GM10847 (cell line): Measurements from ENCODE around the gene OR51V1.

Source experiments
- POLR2A ChIP-seq: IDR thresholded peaks from 2 replicates; pipeline ENCODE4 v1.6.1; 2011; ENCODE audit not compliant: insufficient read length; ENCODE audit errors: extremely low read depth

Gene OR51V1

DNA sequence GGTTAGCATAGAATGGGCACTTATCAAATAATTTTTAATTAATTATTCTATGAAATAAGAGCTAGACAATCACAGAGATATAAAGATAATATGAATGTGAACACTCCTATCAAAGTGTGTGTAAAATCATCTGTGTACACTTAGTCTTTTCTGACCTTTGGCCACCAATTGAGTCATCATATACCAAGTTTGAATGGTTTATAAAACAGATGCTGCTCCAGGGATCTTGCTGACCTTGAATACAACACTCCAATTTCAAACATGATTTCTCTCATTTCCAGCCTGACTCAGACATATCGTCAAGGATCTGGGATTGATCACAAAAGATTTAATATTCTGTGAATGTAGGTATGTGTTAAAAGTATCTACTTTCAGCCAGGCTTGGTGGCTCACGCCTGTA, 2.9 kb upstream of the OR51V1 start:
- no peak for TF ChIP-seq POLR2A

- no peak for TF ChIP-seq POLR2A
Observed at GRCh38 chr11:5198285-5198684, 2.2 kb downstream of the OR51V1 start.

DNA sequence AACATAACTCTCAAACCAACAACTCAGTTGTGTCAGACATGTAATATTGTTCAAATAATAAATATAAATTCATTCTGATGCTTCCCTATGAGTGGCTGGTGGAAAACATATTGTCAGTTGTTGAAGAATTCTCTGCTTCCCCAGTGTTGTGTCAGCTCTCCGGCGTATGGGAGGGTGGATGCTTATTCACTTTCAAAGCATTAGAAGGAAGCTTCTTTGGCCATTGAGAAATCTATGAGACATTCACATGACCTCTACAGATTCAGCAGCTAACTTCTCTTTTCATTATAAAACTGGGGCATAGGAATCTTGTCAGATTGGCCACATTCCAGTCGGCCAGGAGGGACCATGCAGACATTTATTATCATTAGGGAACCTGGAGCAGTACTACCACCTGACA, 2.9 kb downstream of the OR51V1 start:
- TF ChIP-seq POLR2A, result no peak

- TF ChIP-seq POLR2A, result no peak
Observed at GRCh38 chr11:5196731-5197130, 3.8 kb downstream of the OR51V1 start.

GRCh38 chr11:5196067-5196466, 4.4 kb downstream of the OR51V1 start:
- no peak for TF ChIP-seq POLR2A

DNA sequence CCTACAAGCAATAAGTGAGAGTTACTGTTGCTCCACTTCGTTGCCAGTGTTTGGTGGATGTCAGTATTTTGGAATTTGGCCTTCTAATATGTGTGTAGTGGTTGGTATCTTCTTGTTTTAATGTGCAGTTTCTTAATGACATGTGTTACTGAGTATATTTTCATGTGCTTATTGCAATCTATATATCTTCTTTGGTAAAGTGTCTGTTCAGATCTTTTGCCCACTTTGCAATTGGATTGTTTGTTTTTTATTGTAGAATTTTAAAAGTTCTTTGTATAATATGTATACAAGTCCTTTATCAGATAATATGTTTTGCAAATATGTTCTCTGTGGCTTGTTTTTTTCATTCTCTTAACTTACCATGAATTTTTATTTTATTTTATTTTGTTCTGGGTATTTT, 7.7 kb downstream of the OR51V1 start:
- no peak for TF ChIP-seq POLR2A

DNA sequence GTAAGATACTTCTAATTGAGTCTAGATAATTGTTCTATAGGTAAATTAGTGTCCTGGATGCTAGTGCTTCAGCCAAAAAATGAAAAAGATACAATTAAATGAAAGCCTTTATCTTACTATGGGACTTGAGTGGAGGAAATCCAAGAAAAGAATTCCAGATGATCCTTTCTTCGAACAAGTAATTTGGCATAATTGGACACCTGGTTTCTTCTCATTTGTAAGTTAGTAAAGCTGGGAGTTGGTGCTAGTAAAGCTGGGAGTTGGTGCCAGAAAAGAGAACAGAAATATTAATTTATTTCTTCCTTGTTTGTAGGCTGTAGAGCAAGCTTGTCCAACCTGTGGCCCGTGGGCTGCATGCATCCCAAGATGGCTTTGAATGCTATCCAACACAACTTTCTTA, 12.3 kb downstream of the OR51V1 start:
- TF ChIP-seq POLR2A, result no peak

DNA sequence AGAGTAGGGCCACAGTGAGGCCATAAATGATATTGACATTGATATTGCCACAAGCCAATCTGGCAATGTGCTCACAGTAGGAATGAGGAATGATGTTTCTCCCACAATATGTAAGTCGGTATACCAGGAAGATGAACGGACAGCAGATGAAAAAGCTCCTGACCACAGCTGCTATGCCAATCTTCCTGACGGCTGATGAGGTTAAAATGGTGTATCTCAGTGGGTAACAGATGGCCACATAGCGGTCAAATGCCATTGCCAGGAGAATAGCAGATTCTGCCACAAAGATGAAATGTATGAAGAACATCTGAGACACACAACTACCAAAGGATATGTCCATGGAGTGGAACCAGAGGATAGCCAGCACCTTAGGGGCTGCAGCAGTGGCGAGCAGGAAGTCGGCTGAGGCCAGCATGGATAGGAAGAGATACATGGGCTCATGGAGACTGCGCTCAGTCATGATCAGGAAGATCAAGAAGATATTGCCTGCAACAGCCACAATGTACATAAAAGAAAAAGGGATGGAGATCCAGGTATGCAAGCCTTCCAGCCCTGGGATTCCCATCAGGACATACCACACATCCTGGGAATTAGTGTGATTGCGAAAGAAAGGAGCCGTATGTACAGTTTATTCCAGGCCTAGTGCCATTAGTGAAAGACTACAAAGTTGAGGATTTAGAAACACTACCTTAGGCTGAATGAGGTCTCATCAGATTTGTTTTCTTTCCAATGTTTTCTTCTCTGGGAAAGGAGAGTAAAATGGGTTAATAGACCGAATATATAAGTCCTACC, 22.2 kb downstream of the OR51V1 start:
- no peak for TF ChIP-seq POLR2A

- no peak for TF ChIP-seq POLR2A
Observed at GRCh38 chr11:5174934-5175333, 25.5 kb downstream of the OR51V1 start.

DNA sequence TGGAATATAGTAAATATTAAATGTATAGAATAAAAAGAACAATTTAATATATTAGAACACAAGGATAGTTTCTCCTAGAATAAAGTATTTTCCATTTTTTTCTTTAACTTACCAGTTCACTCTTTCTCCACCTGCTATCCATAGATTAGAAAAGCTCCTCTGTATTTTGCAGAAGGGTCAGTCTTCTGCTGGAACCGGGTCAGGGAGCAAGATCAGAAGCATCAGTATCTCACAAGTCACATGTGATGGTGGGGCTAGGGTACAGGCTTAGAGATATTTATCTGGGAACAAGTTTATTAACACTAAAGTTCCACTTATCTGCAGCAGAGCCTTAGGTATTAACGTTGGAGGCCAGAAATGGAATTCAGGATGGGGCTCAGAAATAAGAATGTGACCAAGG, 28.6 kb downstream of the OR51V1 start:
- TF ChIP-seq POLR2A, result no peak

DNA sequence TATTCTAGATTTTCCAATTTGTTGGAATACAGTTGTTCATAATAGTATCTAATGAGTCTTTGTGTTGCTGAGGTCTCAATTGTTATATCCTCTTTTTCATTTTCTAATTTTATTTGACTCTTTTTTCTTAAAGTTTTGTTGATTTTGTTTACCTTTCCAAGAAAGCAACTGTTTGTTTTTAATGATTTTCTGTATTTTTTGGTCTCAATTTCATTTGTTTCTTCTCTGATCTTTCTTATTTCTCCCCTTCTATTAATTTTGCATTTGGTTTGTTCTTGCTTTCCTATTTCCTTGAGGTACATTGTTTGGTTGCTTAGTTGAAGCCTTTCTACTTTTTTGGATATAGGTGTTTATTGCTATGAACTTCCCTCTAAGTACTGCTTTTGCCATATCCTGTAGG, 40.7 kb downstream of the OR51V1 start:
- TF ChIP-seq POLR2A, result no peak

GRCh38 chr11:5154657-5155056, 45.8 kb downstream of the OR51V1 start, which contains the start of gene OR52A1:
Gene OR52A1 (minus strand): TSS chr11:5154757. CDS start chr11:5152369, 2,388 bp downstream.
- no peak for TF ChIP-seq POLR2A

DNA sequence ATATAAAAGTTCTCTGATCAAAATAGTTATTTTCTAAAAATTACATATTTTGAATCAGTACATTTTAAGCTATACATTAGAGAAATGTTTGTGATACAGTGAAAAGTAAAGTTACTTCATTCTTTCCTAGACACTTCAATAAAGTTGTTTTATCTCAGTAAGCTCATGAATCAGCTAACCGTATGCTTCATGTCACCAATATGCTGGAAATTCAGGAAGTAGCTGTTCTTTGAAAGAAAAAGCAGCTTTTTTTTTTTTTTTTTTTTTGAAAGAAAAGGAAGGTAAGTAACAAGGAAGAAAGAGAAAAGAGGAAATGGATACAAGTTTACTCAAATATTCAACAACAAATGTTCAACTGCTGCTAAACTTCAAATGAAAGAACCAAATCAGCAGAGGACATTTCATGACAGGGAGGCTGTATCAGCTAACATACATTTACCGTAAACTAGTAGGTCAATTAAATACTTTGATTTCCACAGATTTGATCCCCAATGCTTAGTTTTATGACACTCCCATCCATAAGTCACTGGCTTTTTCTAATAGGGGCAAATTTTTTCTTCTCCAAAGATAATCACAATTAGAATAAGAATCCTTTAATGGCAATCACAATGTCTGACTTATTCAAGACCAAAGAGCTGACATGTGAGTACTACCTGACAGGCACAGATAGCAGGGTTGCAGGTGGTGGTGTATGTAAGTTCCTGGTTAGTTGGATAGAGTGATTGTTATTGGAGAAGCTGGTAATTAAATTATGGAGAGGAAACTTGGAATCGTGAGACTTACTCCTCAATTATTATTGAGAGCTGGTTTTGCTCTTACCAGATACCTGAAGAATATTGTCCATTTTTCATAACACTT, 46.7 kb downstream of the OR51V1 start:
- no peak for TF ChIP-seq POLR2A

DNA sequence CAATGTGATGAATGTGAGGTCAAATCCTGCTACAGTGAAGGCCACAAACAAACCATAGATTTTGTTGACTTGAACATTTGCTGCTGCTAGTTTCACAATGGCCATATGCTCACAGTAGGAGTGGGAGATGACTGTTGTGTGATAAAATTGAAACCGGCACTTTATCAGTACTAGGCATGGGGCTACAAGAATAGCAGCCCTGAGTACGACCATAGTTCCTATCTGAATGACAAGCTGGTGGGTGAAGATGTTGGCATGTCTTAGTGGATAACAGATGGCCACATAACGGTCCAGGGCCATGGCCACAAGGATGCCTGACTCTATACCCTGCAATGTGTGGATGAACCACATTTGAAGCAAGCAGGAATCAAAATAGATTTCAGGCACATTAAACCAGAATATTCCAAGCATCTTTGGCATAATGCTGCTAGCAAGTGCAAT, 48.7 kb downstream of the OR51V1 start:
- no peak for TF ChIP-seq POLR2A
